ENCODE results near the gene IGSF9B. TPM values are rescaled to one million over a fixed set of nuclear protein-coding genes. Genes with fewer than 3 reads are reported as not detected.

Gene IGSF9B
- total RNA-seq, 2 experiments from 2014 or later = 124 to 136 TPM

GRCh38 chr11:133892584-133893380, 64.0 kb downstream of the IGSF9B start:
- ChIA-PET POLR2A (no interaction called here), CTCF (interaction anchor here (1.4 kb wide), 1 partner anchor 58 kb away, joined by 3 read pairs; no protein-coding TSS in a partner anchor)
- Mint-ChIP-seq H3K27me3 (peaks cover 7% of the 10 kb centered on the region), H3K9me3 (no peaks in the 10 kb centered on the region), H3K4me3 (no peak overlapping the region), H3K27ac (no peak overlapping the region), H3K4me1 (ENCODE audit: low read depth) (no peaks in the 10 kb centered on the region), H3K36me3 (ENCODE audit: low read depth) (peaks cover 5% of the 10 kb centered on the region)
- DNase-seq (no peak), ATAC-seq (no peak)
- intact Hi-C loops (cut with micrococcal nuclease) = no loop called here
- TF ChIP-seq, protein P1, sequence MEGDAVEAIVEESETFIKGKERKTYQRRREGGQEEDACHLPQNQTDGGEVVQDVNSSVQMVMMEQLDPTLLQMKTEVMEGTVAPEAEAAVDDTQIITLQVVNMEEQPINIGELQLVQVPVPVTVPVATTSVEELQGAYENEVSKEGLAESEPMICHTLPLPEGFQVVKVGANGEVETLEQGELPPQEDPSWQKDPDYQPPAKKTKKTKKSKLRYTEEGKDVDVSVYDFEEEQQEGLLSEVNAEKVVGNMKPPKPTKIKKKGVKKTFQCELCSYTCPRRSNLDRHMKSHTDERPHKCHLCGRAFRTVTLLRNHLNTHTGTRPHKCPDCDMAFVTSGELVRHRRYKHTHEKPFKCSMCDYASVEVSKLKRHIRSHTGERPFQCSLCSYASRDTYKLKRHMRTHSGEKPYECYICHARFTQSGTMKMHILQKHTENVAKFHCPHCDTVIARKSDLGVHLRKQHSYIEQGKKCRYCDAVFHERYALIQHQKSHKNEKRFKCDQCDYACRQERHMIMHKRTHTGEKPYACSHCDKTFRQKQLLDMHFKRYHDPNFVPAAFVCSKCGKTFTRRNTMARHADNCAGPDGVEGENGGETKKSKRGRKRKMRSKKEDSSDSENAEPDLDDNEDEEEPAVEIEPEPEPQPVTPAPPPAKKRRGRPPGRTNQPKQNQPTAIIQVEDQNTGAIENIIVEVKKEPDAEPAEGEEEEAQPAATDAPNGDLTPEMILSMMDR (IDR thresholded peaks at IDR 0.05) = no peak

DNA sequence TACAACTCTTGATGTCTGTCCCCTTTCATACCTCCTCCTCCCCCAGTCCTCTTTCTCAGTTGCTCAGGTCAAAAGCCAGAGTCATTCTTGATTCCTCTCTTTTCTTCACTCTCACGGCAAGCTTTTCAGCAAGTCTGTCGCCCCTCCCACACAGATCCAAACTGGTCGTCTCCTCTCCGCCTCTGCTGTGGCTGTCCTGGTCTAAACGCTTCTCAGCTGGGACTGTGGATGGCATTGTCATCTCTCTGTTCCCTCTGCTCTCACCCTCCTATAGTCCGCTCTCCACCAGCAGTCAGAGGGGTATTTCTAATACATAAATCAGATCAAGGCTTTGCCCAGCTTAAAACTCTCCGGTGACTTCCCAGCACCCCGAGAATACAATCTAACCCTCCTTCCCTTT, 64.6 kb downstream of the IGSF9B start:
- DNase-seq = no peak

DNA sequence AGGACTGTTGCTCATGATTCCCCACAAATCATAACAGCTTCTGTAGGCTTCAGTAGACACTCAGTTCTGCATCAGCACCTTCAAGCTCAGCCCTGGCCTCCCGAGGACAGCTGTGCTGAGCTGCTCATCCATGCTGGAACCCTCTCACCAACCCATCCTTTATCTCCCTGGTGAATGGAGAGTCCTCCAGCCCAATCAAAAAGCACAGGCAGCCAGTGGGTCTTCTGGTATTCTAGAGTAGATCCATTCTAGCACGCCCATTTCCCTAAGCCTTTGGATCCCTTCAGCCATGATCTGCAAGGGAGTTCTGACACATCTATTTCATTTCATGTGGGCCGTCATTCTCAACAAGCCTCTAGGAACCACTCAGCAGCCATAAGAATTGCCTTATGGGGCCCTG, 66.9 kb downstream of the IGSF9B start:
- TF ChIP-seq, protein P1 (IDR thresholded peaks at IDR 0.05) = no peak
- ChIA-PET POLR2A (no interaction called here), CTCF (no interaction called here)
- peaks cover 10% of the 10 kb centered on the region for H3K27me3 Mint-ChIP-seq
- H3K36me3 Mint-ChIP-seq (ENCODE audit: low read depth) = no peaks in the 10 kb centered on the region
- ATAC-seq (no peak), DNase-seq (no peak)
- no peaks in the 10 kb centered on the region for H3K9me3 Mint-ChIP-seq
- intact Hi-C loops (cut with micrococcal nuclease) = no loop called here
- H3K27ac Mint-ChIP-seq = no peak overlapping the region
- H3K4me1 Mint-ChIP-seq (ENCODE audit: low read depth) = no peaks in the 10 kb centered on the region
- H3K4me3 Mint-ChIP-seq = no peak overlapping the region

More for the DNA sequence above, 64.6 kb downstream of the IGSF9B start:
- no peak overlapping the region for H3K27ac Mint-ChIP-seq
- H3K27me3 Mint-ChIP-seq = peaks cover 7% of the 10 kb centered on the region
- POLR2A ChIA-PET = no interaction called here
- no peaks in the 10 kb centered on the region for H3K4me1 Mint-ChIP-seq (ENCODE audit: low read depth)
- H3K9me3 Mint-ChIP-seq = no peaks in the 10 kb centered on the region
- CTCF ChIA-PET = interaction anchor here (1.4 kb wide), 1 partner anchor 57 kb away, joined by 3 read pairs; no protein-coding TSS in a partner anchor
- no peak overlapping the region for H3K4me3 Mint-ChIP-seq
- intact Hi-C loops (cut with micrococcal nuclease) = no loop called here
- TF ChIP-seq, protein P1 (IDR thresholded peaks at IDR 0.05) = no peak
- H3K36me3 Mint-ChIP-seq (ENCODE audit: low read depth) = no peaks in the 10 kb centered on the region
- ATAC-seq = no peak

DNA sequence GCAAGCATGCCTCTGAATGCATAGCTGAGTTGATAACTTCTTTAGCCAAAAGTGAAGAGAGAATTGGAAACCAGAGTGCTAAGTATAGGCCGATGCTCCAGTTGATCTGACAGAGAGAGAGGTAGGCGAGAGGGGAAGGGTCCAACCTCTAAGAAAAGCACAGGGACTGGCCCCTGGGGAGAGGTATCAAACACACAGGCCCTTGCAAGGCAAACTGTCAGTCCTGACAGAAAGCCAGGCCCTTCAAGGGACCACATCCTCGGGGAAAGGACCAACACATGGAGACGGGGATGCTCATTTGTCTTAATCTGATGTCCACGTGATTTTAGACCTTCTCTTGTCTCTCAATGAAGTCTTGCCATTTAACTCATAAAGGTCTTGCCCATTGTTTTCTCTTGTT, 67.6 kb downstream of the IGSF9B start:
- TF ChIP-seq, protein P1 (IDR thresholded peaks at IDR 0.05) = no peak
- no peak overlapping the region for H3K4me3 Mint-ChIP-seq
- no peaks in the 10 kb centered on the region for H3K9me3 Mint-ChIP-seq
- H3K27ac Mint-ChIP-seq = no peak overlapping the region
- H3K27me3 Mint-ChIP-seq = peaks cover 10% of the 10 kb centered on the region
- intact Hi-C loops (cut with micrococcal nuclease) = no loop called here
- no peaks in the 10 kb centered on the region for H3K36me3 Mint-ChIP-seq (ENCODE audit: low read depth)
- ATAC-seq (no peak), DNase-seq (no peak)
- POLR2A ChIA-PET = no interaction called here
- H3K4me1 Mint-ChIP-seq (ENCODE audit: low read depth) = no peaks in the 10 kb centered on the region
- CTCF ChIA-PET = no interaction called here

- DNase-seq (no peak), ATAC-seq (no peak)
- Mint-ChIP-seq H3K4me1 (ENCODE audit: low read depth) (no peaks in the 10 kb centered on the region), H3K27ac (no peak overlapping the region), H3K27me3 (peaks cover 15% of the 10 kb centered on the region), H3K9me3 (peaks cover 5% of the 10 kb centered on the region), H3K36me3 (ENCODE audit: low read depth) (no peaks in the 10 kb centered on the region), H3K4me3 (no peak overlapping the region)
- TF ChIP-seq, protein P1 (IDR thresholded peaks at IDR 0.05) = no peak
- ChIA-PET CTCF (no interaction called here), POLR2A (no interaction called here)
- intact Hi-C loops (cut with micrococcal nuclease) = no loop called here
Observed at GRCh38 chr11:133887692-133888332, 69.0 kb downstream of the IGSF9B start.
